HCT116 (cell line): ENCODE data around the gene THEM4. TPM values are rescaled to one million over a fixed set of nuclear protein-coding genes. Genes with fewer than 3 reads are reported as not detected.

Experiments
- ATAC-seq: fragments of 200-7000 bp; cut with Tn5 transposase; 2 replicates; pipeline ENCODE4 v1.9.1; 2020; ENCODE audit warnings: mild to moderate bottlenecking, moderate library complexity
- BruUV-seq: library from RNA; stranded (reverse); fragments of 400-500 nt; replicated peaks from 2 replicates; lab custom pipeline; 2021; lab: Mats Ljungman, UMichigan
- CTCF ChIA-PET: fragments of 300-600 bp; sonication (Branson Sonifier 250); formaldehyde crosslinking; loops from one replicate; lab custom pipeline; 2021; ENCODE audit warnings: antibody characterized with exemption; lab: Charles Lee
- POLR2A ChIA-PET: fragments of 300-600, 350-600 bp; sonication (Branson Sonifier 250); formaldehyde crosslinking; loops from one replicate; lab custom pipeline; 2021; ENCODE audit warnings: antibody characterized with exemption; lab: Charles Lee
- RAD21 ChIA-PET, 2 experiments: fragments of 300-600 bp; sonication (Branson Sonifier 250); formaldehyde crosslinking; loops; one replicate each; lab custom pipeline; 2023; ENCODE audit warnings: low total read pairs in 2 of 2; ENCODE audit not compliant: uncharacterized antibody in 2 of 2, unreplicated experiment in 2 of 2, low non-redundant PET in 1 of 2; lab: Charles Lee
- DNase-seq: peaks from one replicate; pipeline ENCODE4 v3.0.0-alpha.2; 2010; ENCODE audit warnings: low read depth, low spot score
- H2AFZ ChIP-seq: fragments of 200-600 bp; shearing (Covaris generic), sonication (generic); 2 replicates; pipeline ENCODE4 v1.6.1; 2017; ENCODE audit warnings: low read depth, mixed run types, mixed read lengths, antibody characterized with exemption, low read length; ENCODE audit not compliant: poor library complexity, severe bottlenecking
- H3K27ac ChIP-seq: 2 replicates; pipeline ENCODE4 v1.5.1; 2012; ENCODE audit warnings: low read depth, low read length
- H3K27me3 ChIP-seq: fragments of 200-600 bp; sonication (generic); 2 replicates; pipeline ENCODE4 v1.6.1; 2016; ENCODE audit warnings: mixed run types, low read length, mixed read lengths; ENCODE audit not compliant: insufficient read depth
- H3K36me3 ChIP-seq, 2 experiments: fragments of 200-500 bp in 1 of 2; fragments of 200-600 bp in 1 of 2; sonication (Bioruptor generic) in 1 of 2; sonication (generic) in 1 of 2; 2 replicates each; pipeline versions ENCODE4 v1.5.1 to v1.6.1; 2014 to 2016; ENCODE audit warnings: low read length in 2 of 2, inconsistent platforms in 1 of 2, mixed read lengths in 1 of 2, mixed run types in 1 of 2; ENCODE audit not compliant: insufficient read depth in 2 of 2, control insufficient read depth in 1 of 2
- H3K4me1 ChIP-seq, 2 experiments: fragments of 200-600 bp in 1 of 2; sonication (generic) in 1 of 2; 2 replicates each; pipeline versions ENCODE4 v1.5.1 to v1.6.1; 2012 to 2017; ENCODE audit warnings: low read length in 2 of 2, inconsistent platforms in 1 of 2, mild to moderate bottlenecking in 1 of 2, mixed read lengths in 1 of 2, mixed run types in 1 of 2, moderate library complexity in 1 of 2; ENCODE audit not compliant: insufficient read depth in 2 of 2, control insufficient read depth in 1 of 2
- H3K4me2 ChIP-seq: fragments of 200-600 bp; sonication (generic); 2 replicates; pipeline ENCODE4 v1.6.1; 2017; ENCODE audit warnings: mixed run types, low read length, mixed read lengths
- H3K4me3 ChIP-seq, 2 experiments: fragments of 200-600 bp in 1 of 2; sonication (generic) in 1 of 2; replicated peaks in 1 of 2; 2 replicates each; pipeline ENCODE4 v1.5.1; 2011 to 2016; ENCODE audit warnings: low read length in 2 of 2, control low read depth in 1 of 2, low read depth in 1 of 2, mild to moderate bottlenecking in 1 of 2, mixed read lengths in 1 of 2, mixed run types in 1 of 2
- H3K79me2 ChIP-seq: fragments of 200-600 bp; sonication (generic); 2 replicates; pipeline ENCODE4 v1.6.1; 2017; ENCODE audit warnings: mild to moderate bottlenecking, mixed run types, low read length, moderate library complexity, mixed read lengths; ENCODE audit not compliant: insufficient read depth
- H3K9ac ChIP-seq: fragments of 200-600 bp; sonication (generic); 2 replicates; pipeline ENCODE4 v1.6.1; 2016; ENCODE audit warnings: low read length, mixed read lengths
- H3K9me2 ChIP-seq: fragments of 200-600 bp; sonication (generic), shearing (Covaris generic); 2 replicates; pipeline ENCODE4 v1.6.1; 2017; ENCODE audit warnings: mixed run types, mild to moderate bottlenecking, moderate library complexity; ENCODE audit not compliant: insufficient read depth
- H3K9me3 ChIP-seq, 2 experiments: fragments of 200-500 bp in 1 of 2; fragments of 200-600 bp in 1 of 2; sonication (Bioruptor generic) in 1 of 2; sonication (generic) in 1 of 2; 2 replicates each; pipeline ENCODE4 v1.6.1; 2014 to 2017; ENCODE audit warnings: low read length in 2 of 2, mixed read lengths in 2 of 2, inconsistent platforms in 1 of 2, low read depth in 1 of 2, mild to moderate bottlenecking in 1 of 2, mixed run types in 1 of 2, moderate library complexity in 1 of 2; ENCODE audit not compliant: control insufficient read depth in 1 of 2, insufficient read depth in 1 of 2
- H4K20me1 ChIP-seq: fragments of 200-600 bp; sonication (generic), shearing (Covaris generic); 2 replicates; pipeline ENCODE4 v1.6.1; 2017; ENCODE audit warnings: mixed run types, mild to moderate bottlenecking, moderate library complexity; ENCODE audit not compliant: insufficient read depth
- ATF3 ChIP-seq: IDR thresholded peaks from 2 replicates; pipeline ENCODE4 v1.6.1; 2012
- CBX3 ChIP-seq: IDR thresholded peaks from 2 replicates; pipeline ENCODE4 v1.6.1; 2012; ENCODE audit warnings: low read depth
- CEBPB ChIP-seq: IDR thresholded peaks from 2 replicates; pipeline ENCODE4 v1.6.1; 2012; ENCODE audit warnings: low read depth
- EGR1 ChIP-seq: IDR thresholded peaks from 2 replicates; pipeline ENCODE4 v1.6.1; 2012; ENCODE audit warnings: low read depth
- ELF1 ChIP-seq: IDR thresholded peaks from 2 replicates; pipeline ENCODE4 v1.6.1; 2012; ENCODE audit warnings: low read depth, borderline replicate concordance
- EZH2 ChIP-seq: fragments of 200-600 bp; sonication (generic); IDR thresholded peaks from 2 replicates; pipeline ENCODE4 v1.6.1; 2017; ENCODE audit warnings: antibody characterized with exemption, mixed run types
- EZH2phosphoT487 ChIP-seq: fragments of 200-600 bp; IDR thresholded peaks from 2 replicates; pipeline ENCODE4 v1.6.1; 2018; ENCODE audit warnings: antibody characterized with exemption, borderline replicate concordance
- JUND ChIP-seq: IDR thresholded peaks from 2 replicates; pipeline ENCODE4 v1.6.1; 2012
- MAX ChIP-seq: IDR thresholded peaks from 2 replicates; pipeline ENCODE4 v1.6.1; 2012
- POLR2A ChIP-seq: IDR thresholded peaks from 2 replicates; pipeline ENCODE4 v1.7.0; 2011; ENCODE audit warnings: borderline replicate concordance; ENCODE audit not compliant: insufficient read depth, insufficient read length; ENCODE audit errors: extremely low read depth
- POLR2AphosphoS5 ChIP-seq: IDR thresholded peaks from 2 replicates; pipeline ENCODE4 v1.6.1; 2011; ENCODE audit warnings: mild to moderate bottlenecking, low read depth, low read length, moderate library complexity
- RAD21 ChIP-seq: IDR thresholded peaks from 2 replicates; pipeline ENCODE4 v1.6.1; 2012; ENCODE audit warnings: low read depth, mild to moderate bottlenecking
- REST ChIP-seq: IDR thresholded peaks from 2 replicates; pipeline ENCODE4 v1.6.1; 2012; ENCODE audit warnings: low read depth
- SRF ChIP-seq: IDR thresholded peaks from 2 replicates; pipeline ENCODE4 v1.6.1; 2012; ENCODE audit warnings: low read depth
- TCF7L2 ChIP-seq: IDR thresholded peaks from 2 replicates; pipeline ENCODE4 v1.7.0; 2011; ENCODE audit warnings: borderline replicate concordance, inconsistent platforms; ENCODE audit not compliant: insufficient read depth, insufficient read length; ENCODE audit errors: extremely low read depth
- ZBTB33 ChIP-seq: IDR thresholded peaks from 2 replicates; pipeline ENCODE4 v1.6.1; 2011; ENCODE audit warnings: mild to moderate bottlenecking, low read length, moderate library complexity; ENCODE audit not compliant: insufficient replicate concordance; ENCODE audit errors: extremely low read depth
- ZFX ChIP-seq: fragments of 450-650 bp; IDR thresholded peaks from 2 replicates; pipeline ENCODE4 v1.6.1; 2017
- intact Hi-C: fragments of 100-400 bp; cut with micrococcal nuclease; formaldehyde crosslinking; loops from 2 replicates; pipeline ENCODE4 v1.10.0; 2022
- total RNA-seq: library from RNA; stranded (reverse); gene quantifications from one replicate; pipeline ENCODE4 v1.2.1, GENCODE V29; 2021; ENCODE audit not compliant: unreplicated experiment

The THEM4 gene
- total RNA-seq, 1 experiment from 2014 or later = 17.0 TPM

- Histone ChIP-seq H3K4me3 (no peak overlapping the region), H3K4me1 (peaks cover 4 to 7% of the 10 kb centered on the region in 2 experiments; a peak in 2 of 4 replicates), H3K36me3 (peaks cover 3 to 20% of the 10 kb centered on the region in 2 experiments; a peak in 2 of 4 replicates), H3K9ac (no peak overlapping the region), H3K9me2 (no peaks in the 10 kb centered on the region), H2AFZ (no peak overlapping the region), H3K79me2 (no peaks in the 10 kb centered on the region), H4K20me1 (no peaks in the 10 kb centered on the region; the same call in 1 of the 2 replicates), H3K27me3 (no peaks in the 10 kb centered on the region), H3K4me2 (no peak overlapping the region), H3K9me3 (no peaks in the 10 kb centered on the region), H3K27ac (no peak overlapping the region)
- BruUV-seq = no TSS peak
- intact Hi-C loops = no loop called here
- ATAC-seq (no peak), DNase-seq (no peak)
- ChIA-PET CTCF (no interaction called here), POLR2A (no interaction called here), RAD21 (no interaction called here)
- TF ChIP-seq CBX3 (no peak), SRF (no peak), RAD21 (no peak), MAX (no peak), POLR2AphosphoS5 (no peak), REST (no peak), EGR1 (no peak), POLR2A (no peak), CEBPB (no peak), JUND (no peak), ZFX (no peak), EZH2 (no peak), ELF1 (no peak), ZBTB33 (no peak), TCF7L2 (no peak), ATF3 (no peak), EZH2phosphoT487 (no peak)
Observed at GRCh38 chr1:151892190-151892589, 17.1 kb downstream of the THEM4 start.
